ENCODE data around the gene HAGH. TPM values are rescaled to one million over a fixed set of nuclear protein-coding genes. Genes with fewer than 3 reads are reported as not detected.

HAGH gene
- total RNA-seq, 1 donor from 2014 or later: 38.3 TPM

- H3K27me3 Mint-ChIP-seq (ENCODE audit: insufficient read depth, low read depth): no peaks in the 10 kb centered on the region
- H3K79me2 ChIP-seq (ENCODE audit: low read depth): no peaks in the 10 kb centered on the region
- H3K36me3 Mint-ChIP-seq: no peaks in the 10 kb centered on the region
- no peaks in the 10 kb centered on the region for H3K36me3 ChIP-seq
- H3K27ac ChIP-seq: no peak overlapping the region
- no peak overlapping the region for H2AFZ ChIP-seq (replicated peaks)
- no peaks in the 10 kb centered on the region for H3F3A ChIP-seq (ENCODE audit: low read depth)
- no peak overlapping the region for H3K4me2 ChIP-seq
- no peaks in the 10 kb centered on the region for H4K20me1 ChIP-seq (ENCODE audit: low read depth)
- H3K27ac Mint-ChIP-seq: no peak overlapping the region
- H3K4me1 ChIP-seq: no peaks in the 10 kb centered on the region
- no peak for TF ChIP-seq EZH2 (IDR thresholded peaks at IDR 0.05)
- TF ChIP-seq EZH2phosphoT487 (IDR thresholded peaks at IDR 0.05): no peak
- no peak for TF ChIP-seq CTCF (IDR thresholded peaks at IDR 0.05)
- H3K9ac ChIP-seq: no peak overlapping the region
- peaks cover 48% of the 10 kb centered on the region for H3K27me3 ChIP-seq
- no peaks in the 10 kb centered on the region for H3K9me3 Mint-ChIP-seq
- DNase-seq (ENCODE audit: low spot score): no peak
- no peak overlapping the region for H3K4me3 ChIP-seq
- no peaks in the 10 kb centered on the region for H3K9me3 ChIP-seq (ENCODE audit: low read depth)
- no peak overlapping the region for H3K4me3 Mint-ChIP-seq
- no peaks in the 10 kb centered on the region for H3K4me1 Mint-ChIP-seq
Observed at GRCh38 chr16:1845985-1846384, 19.4 kb upstream of the HAGH start.

GRCh38 chr16:1839554-1839953 is 12.9 kb upstream of the HAGH start:
- Histone ChIP-seq H3K4me1 (no peaks in the 10 kb centered on the region), H3K36me3 (no peaks in the 10 kb centered on the region), H3K27me3 (no peaks in the 10 kb centered on the region), H3K27ac (no peak overlapping the region), H3F3A (ENCODE audit: low read depth) (no peaks in the 10 kb centered on the region), H3K4me3 (no peak overlapping the region), H3K4me2 (no peak overlapping the region), H4K20me1 (ENCODE audit: low read depth) (no peaks in the 10 kb centered on the region), H3K79me2 (ENCODE audit: low read depth) (no peaks in the 10 kb centered on the region), H2AFZ (replicated peaks) (no peak overlapping the region), H3K9me3 (ENCODE audit: low read depth) (no peaks in the 10 kb centered on the region), H3K9ac (peak overlapping the region; percentile 30)
- H3K4me1 Mint-ChIP-seq: no peaks in the 10 kb centered on the region
- no peak for DNase-seq (ENCODE audit: low spot score)
- H3K36me3 Mint-ChIP-seq: no peaks in the 10 kb centered on the region
- no peak overlapping the region for H3K4me3 Mint-ChIP-seq
- H3K27ac Mint-ChIP-seq: peak overlapping the region; percentile 79
- H3K27me3 Mint-ChIP-seq (ENCODE audit: insufficient read depth, low read depth): peaks cover 3% of the 10 kb centered on the region
- no peaks in the 10 kb centered on the region for H3K9me3 Mint-ChIP-seq
- TF ChIP-seq CTCF (IDR thresholded peaks at IDR 0.05) (no peak), EZH2 (IDR thresholded peaks at IDR 0.05) (no peak), EZH2phosphoT487 (IDR thresholded peaks at IDR 0.05) (no peak)

DNA sequence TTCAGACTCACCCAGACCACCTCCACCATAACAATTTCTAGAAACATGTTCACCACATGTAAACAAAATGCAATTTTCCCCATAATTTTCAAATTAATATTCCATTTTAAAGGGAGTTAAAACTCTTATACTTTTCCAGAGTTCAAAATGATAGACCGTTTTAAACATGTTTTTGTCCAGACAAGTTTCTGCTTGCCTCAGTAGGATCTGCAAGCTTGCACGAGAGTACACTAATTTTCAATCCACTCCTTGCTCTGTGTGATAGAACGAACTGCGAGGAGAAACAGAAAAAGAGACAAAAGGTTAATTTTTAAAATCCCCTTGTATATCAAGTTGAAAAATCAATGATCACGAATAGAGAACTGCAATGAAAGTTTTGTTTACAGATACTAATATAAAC is 7.5 kb upstream of the HAGH start:
- Histone ChIP-seq H3F3A (ENCODE audit: low read depth) (peaks cover 6% of the 10 kb centered on the region), H4K20me1 (ENCODE audit: low read depth) (no peaks in the 10 kb centered on the region), H3K36me3 (no peaks in the 10 kb centered on the region), H3K9ac (no peak overlapping the region), H2AFZ (replicated peaks) (no peak overlapping the region), H3K79me2 (ENCODE audit: low read depth) (no peaks in the 10 kb centered on the region), H3K4me3 (no peak overlapping the region), H3K27ac (no peak overlapping the region), H3K9me3 (ENCODE audit: low read depth) (no peaks in the 10 kb centered on the region), H3K27me3 (no peaks in the 10 kb centered on the region), H3K4me2 (no peak overlapping the region), H3K4me1 (no peaks in the 10 kb centered on the region)
- Mint-ChIP-seq H3K36me3 (peaks cover 1% of the 10 kb centered on the region), H3K9me3 (no peaks in the 10 kb centered on the region), H3K27me3 (ENCODE audit: insufficient read depth, low read depth) (peaks cover 4% of the 10 kb centered on the region), H3K27ac (no peak overlapping the region), H3K4me3 (no peak overlapping the region), H3K4me1 (peaks cover 2% of the 10 kb centered on the region)
- no peak for TF ChIP-seq EZH2phosphoT487 (IDR thresholded peaks at IDR 0.05)
- no peak for TF ChIP-seq CTCF (IDR thresholded peaks at IDR 0.05)
- TF ChIP-seq EZH2 (IDR thresholded peaks at IDR 0.05): no peak
- DNase-seq (ENCODE audit: low spot score): no peak
